Measurements from ENCODE around the gene FMO3. TPM values are rescaled to one million over a fixed set of nuclear protein-coding genes. Genes with fewer than 3 reads are reported as not detected.

Gene FMO3
- total and polyA plus RNA-seq, 11 donors, result 0.58 to 2.7 (median 1.5) TPM

DNA sequence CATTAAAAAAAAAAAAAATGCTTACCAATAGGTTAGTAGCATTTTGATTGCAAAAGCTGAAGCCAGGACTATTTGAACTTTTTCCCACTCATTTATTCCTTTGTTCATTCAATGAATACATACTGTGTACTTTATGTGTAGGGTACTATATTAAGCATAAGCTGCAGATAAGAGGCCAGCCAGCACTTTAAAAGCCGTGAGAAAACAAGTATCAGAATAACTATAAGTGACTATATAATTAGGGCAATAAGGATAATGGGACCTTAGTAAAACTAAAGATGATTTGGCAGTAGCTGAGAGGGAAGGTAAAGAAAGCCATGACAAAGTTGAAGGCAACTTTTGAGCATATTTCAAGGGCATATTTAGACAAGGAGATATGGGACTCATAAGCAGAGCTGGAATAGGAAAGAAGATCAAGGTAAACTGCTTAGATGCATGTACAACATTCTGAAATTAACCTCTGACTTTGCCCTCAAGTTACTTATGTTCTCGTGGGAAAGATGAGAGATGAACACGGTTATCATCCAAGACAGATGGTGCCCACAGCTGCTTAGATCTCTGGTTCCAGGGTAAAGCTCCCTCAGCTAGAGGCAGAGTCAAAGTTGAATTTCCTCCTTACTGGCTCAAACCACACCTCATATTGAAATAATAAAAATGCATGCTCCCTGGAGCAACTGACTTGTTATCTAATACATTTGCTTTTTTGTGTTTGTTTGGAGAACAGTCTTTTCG, 50.4 kb downstream of the FMO3 start:
- Histone ChIP-seq H3K9me3 (no peaks in the 10 kb centered on the region), H3K27ac (peak overlapping the region; percentile 79 to 94 (median 86)), H3K4me1 (peaks cover 0 to 72% (median 49%) of the 10 kb centered on the region in 12 donors), H3K4me3 (no peak overlapping the region), H3K27me3 (no peaks in the 10 kb centered on the region), H3K36me3 (no peaks in the 10 kb centered on the region)
- intact Hi-C loops (cut with DNase I), result loop anchor here in 6 of 10 donors (2.0 to 5.0 kb wide), 3 partner anchors 30 to 46 kb away; partner anchors contain the start of gene FMO2 (in 2 of the 6)
- WGBS, 4 donors, result 31 to 51% (median 38%) methylated on average over 4 of the region's 4 CpGs
- DNase-seq (peak in 2 of 5 donors; percentile 17 to 21), ATAC-seq (peak in 1 of 4 donors; percentile 53)
- TF ChIP-seq, protein P1, sequence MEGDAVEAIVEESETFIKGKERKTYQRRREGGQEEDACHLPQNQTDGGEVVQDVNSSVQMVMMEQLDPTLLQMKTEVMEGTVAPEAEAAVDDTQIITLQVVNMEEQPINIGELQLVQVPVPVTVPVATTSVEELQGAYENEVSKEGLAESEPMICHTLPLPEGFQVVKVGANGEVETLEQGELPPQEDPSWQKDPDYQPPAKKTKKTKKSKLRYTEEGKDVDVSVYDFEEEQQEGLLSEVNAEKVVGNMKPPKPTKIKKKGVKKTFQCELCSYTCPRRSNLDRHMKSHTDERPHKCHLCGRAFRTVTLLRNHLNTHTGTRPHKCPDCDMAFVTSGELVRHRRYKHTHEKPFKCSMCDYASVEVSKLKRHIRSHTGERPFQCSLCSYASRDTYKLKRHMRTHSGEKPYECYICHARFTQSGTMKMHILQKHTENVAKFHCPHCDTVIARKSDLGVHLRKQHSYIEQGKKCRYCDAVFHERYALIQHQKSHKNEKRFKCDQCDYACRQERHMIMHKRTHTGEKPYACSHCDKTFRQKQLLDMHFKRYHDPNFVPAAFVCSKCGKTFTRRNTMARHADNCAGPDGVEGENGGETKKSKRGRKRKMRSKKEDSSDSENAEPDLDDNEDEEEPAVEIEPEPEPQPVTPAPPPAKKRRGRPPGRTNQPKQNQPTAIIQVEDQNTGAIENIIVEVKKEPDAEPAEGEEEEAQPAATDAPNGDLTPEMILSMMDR (IDR thresholded peaks at IDR 0.05), result no peak
- TF ChIP-seq POLR2A (IDR thresholded peaks at IDR 0.05), result no peak

GRCh38 chr1:171141688-171142415, 51.1 kb downstream of the FMO3 start:
- ATAC-seq, result peak; percentile 76 to 89 (median 84)
- peak; percentile 51 to 74 (median 65) for DNase-seq
- Histone ChIP-seq H3K36me3 (no peaks in the 10 kb centered on the region), H3K9me3 (no peaks in the 10 kb centered on the region), H3K27ac (peak overlapping the region; percentile 79 to 94 (median 86)), H3K27me3 (no peaks in the 10 kb centered on the region), H3K4me1 (peaks cover 0 to 75% (median 49%) of the 10 kb centered on the region in 12 donors), H3K4me3 (peak overlapping the region in 4 of 12 donors; percentile 1 to 22 (median 18))
- no peak for TF ChIP-seq POLR2A (IDR thresholded peaks at IDR 0.05)
- TF ChIP-seq, protein P1 (IDR thresholded peaks at IDR 0.05), result peak in 7 of 12 donors; percentile 21 to 54 (median 39)
- 23 to 47% (median 33%) methylated on average over 6 of the region's 6 CpGs for WGBS, 4 donors
- intact Hi-C loops (cut with DNase I), result loop anchor here in 7 of 10 donors (1.0 to 5.0 kb wide), 6 partner anchors 31 to 69 kb away; partner anchors contain the start of gene FMO2 (in 2 of the 7)

GRCh38 chr1:171142416-171143385, 52.0 kb downstream of the FMO3 start:
- Histone ChIP-seq H3K9me3 (no peaks in the 10 kb centered on the region), H3K27ac (peak overlapping the region; percentile 79 to 94 (median 86)), H3K4me1 (peaks cover 0 to 70% (median 48%) of the 10 kb centered on the region in 12 donors), H3K4me3 (peak overlapping the region in 7 of 12 donors; percentile 4 to 24 (median 19)), H3K36me3 (no peaks in the 10 kb centered on the region), H3K27me3 (no peaks in the 10 kb centered on the region)
- TF ChIP-seq, protein P1 (IDR thresholded peaks at IDR 0.05), result peak in 2 of 12 donors; percentile 12 to 20
- no peak for TF ChIP-seq POLR2A (IDR thresholded peaks at IDR 0.05)
- intact Hi-C loops (cut with DNase I), result loop anchor here in 7 of 10 donors (1.0 to 5.0 kb wide), 6 partner anchors 35 to 68 kb away; partner anchors contain the start of gene FMO2 (in 4 of the 7)
- peak; percentile 45 to 74 (median 66) for ATAC-seq
- peak in 4 of 5 donors; percentile 28 to 51 (median 39) for DNase-seq
- WGBS, 4 donors, result 37 to 61% (median 40%) methylated on average over 8 of the region's 8 CpGs
